Caki2 (cell line): Measurements from ENCODE around the gene N4BP2. TPM values are rescaled to one million over a fixed set of nuclear protein-coding genes. Genes with fewer than 3 reads are reported as not detected.
"Not testable (repeated sequence)": the region's sequence is repeated elsewhere in the genome, so short reads cannot be mapped to it uniquely, and the experiment has no call there.

Experiments used
- DNase-seq: peaks from one replicate; pipeline ENCODE4 v3.0.0-alpha.2; 2015; ENCODE audit warnings: low read depth
- in situ Hi-C: cut with HindIII; loops from 2 replicates; pipeline ENCODE4 v1.10.0; 2016; ENCODE audit warnings: low sequenced_read_pairs, low pct_unique_long_range_greater_than_20kb, mixed read lengths
- total RNA-seq: library from RNA; depleted of rRNA; stranded (reverse); fragments of >200 nt; shearing (Covaris generic); gene quantifications from 2 replicates; pipeline ENCODE4 v1.2.3, GENCODE V29; 2014; ENCODE audit warnings: low replicate concordance

The N4BP2 gene
- total RNA-seq, 1 experiment from 2014 or later = 5.1 TPM

- in situ Hi-C loops = no loop called here
- no peak for DNase-seq
These were observed 10.0 kb downstream of the N4BP2 start for GRCh38 chr4:40066651-40067050.

GRCh38 chr4:40070387-40070786, 13.7 kb downstream of the N4BP2 start:
- in situ Hi-C loops = no loop called here
- DNase-seq = no peak

GRCh38 chr4:40086421-40086820, 29.8 kb downstream of the N4BP2 start:
- in situ Hi-C loops = no loop called here
- no peak for DNase-seq

- no peak for DNase-seq
- in situ Hi-C loops = no loop called here
These were observed 31.2 kb downstream of the N4BP2 start for GRCh38 chr4:40087799-40088366.

GRCh38 chr4:40093400-40093799, 36.8 kb downstream of the N4BP2 start:
- in situ Hi-C loops, DNase-seq: not testable (repeated sequence)

GRCh38 chr4:40099010-40099409, 42.4 kb downstream of the N4BP2 start:
- in situ Hi-C loops = no loop called here
- DNase-seq = no peak

GRCh38 chr4:40107150-40107549, 50.5 kb downstream of the N4BP2 start:
- in situ Hi-C loops, DNase-seq: not testable (repeated sequence)

GRCh38 chr4:40112027-40112792, 55.6 kb downstream of the N4BP2 start:
- DNase-seq = no peak
- in situ Hi-C loops = no loop called here

- DNase-seq = no peak
- in situ Hi-C loops = no loop called here
These were observed 57.6 kb downstream of the N4BP2 start for GRCh38 chr4:40114206-40114605.

- DNase-seq = no peak
- in situ Hi-C loops = no loop called here
These were observed 62.2 kb downstream of the N4BP2 start for GRCh38 chr4:40118861-40119260.

GRCh38 chr4:40119344-40119743, 62.7 kb downstream of the N4BP2 start:
- in situ Hi-C loops = no loop called here
- no peak for DNase-seq

- in situ Hi-C loops = no loop called here
- DNase-seq = peak; percentile 52
These were observed 64.9 kb downstream of the N4BP2 start for GRCh38 chr4:40121515-40121914.

- in situ Hi-C loops = no loop called here
- DNase-seq = no peak
These were observed 66.3 kb downstream of the N4BP2 start for GRCh38 chr4:40122941-40123340.

GRCh38 chr4:40124690-40125089, 68.0 kb downstream of the N4BP2 start:
- in situ Hi-C loops = no loop called here
- no peak for DNase-seq

GRCh38 chr4:40130401-40131036, 73.9 kb downstream of the N4BP2 start:
- in situ Hi-C loops = no loop called here
- DNase-seq = no peak

- in situ Hi-C loops = no loop called here
- no peak for DNase-seq
These were observed 76.2 kb downstream of the N4BP2 start for GRCh38 chr4:40132816-40133215.

- in situ Hi-C loops = no loop called here
- no peak for DNase-seq
These were observed 77.7 kb downstream of the N4BP2 start for GRCh38 chr4:40134206-40134917.

- in situ Hi-C loops, DNase-seq: not testable (repeated sequence)
These were observed 79.6 kb downstream of the N4BP2 start for GRCh38 chr4:40136202-40136601.

- in situ Hi-C loops = no loop called here
These were observed 83.5 kb downstream of the N4BP2 start for GRCh38 chr4:40140196-40140595.

More at GRCh38 chr4:40140196-40140595, 83.5 kb downstream of the N4BP2 start:
- DNase-seq = no peak
